GM21367 (cell line): ENCODE results near the gene KLK3.
"Not testable (repeated sequence)": the region's sequence is repeated elsewhere in the genome, so short reads cannot be mapped to it uniquely, and the experiment has no call there.

Experiments used
- ATAC-seq: cut with Tn5 transposase; IDR thresholded peaks from one replicate; pipeline ENCODE4 v1.9.1; 2021; ENCODE audit not compliant: unreplicated experiment

The KLK3 gene

DNA sequence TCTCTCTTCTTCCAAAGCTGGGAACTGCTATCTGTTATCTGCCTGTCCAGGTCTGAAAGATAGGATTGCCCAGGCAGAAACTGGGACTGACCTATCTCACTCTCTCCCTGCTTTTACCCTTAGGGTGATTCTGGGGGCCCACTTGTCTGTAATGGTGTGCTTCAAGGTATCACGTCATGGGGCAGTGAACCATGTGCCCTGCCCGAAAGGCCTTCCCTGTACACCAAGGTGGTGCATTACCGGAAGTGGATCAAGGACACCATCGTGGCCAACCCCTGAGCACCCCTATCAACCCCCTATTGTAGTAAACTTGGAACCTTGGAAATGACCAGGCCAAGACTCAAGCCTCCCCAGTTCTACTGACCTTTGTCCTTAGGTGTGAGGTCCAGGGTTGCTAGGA is 5.1 kb downstream of the KLK3 start:
- ATAC-seq, result no peak

GRCh38 chr19:50861010-50861409 is 6.3 kb downstream of the KLK3 start:
- no peak for ATAC-seq

- no peak for ATAC-seq
Observed at GRCh38 chr19:50861496-50862286, 7.0 kb downstream of the KLK3 start.

DNA sequence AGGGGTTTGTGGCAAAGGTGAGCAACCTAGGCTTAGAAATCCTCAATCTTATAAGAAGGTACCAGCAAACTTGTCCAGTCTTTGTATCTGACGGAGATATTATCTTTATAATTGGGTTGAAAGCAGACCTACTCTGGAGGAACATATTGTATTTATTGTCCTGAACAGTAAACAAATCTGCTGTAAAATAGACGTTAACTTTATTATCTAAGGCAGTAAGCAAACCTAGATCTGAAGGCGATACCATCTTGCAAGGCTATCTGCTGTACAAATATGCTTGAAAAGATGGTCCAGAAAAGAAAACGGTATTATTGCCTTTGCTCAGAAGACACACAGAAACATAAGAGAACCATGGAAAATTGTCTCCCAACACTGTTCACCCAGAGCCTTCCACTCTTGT is 14.8 kb downstream of the KLK3 start:
- no peak for ATAC-seq

- ATAC-seq, result no peak
Observed at GRCh38 chr19:50870417-50871089, 15.8 kb downstream of the KLK3 start.

DNA sequence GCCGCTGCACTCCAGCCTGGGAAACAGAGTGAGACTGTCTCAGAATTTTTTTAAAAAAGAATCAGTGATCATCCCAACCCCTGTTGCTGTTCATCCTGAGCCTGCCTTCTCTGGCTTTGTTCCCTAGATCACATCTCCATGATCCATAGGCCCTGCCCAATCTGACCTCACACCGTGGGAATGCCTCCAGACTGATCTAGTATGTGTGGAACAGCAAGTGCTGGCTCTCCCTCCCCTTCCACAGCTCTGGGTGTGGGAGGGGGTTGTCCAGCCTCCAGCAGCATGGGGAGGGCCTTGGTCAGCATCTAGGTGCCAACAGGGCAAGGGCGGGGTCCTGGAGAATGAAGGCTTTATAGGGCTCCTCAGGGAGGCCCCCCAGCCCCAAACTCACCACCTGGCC is 18.3 kb downstream of the KLK3 start, which contains the start of gene KLK2:
TSS of gene KLK2 (plus strand) at position 384 of the 400 bp plus-strand sequence. CDS start 35 bp downstream, outside the sequence.
- ATAC-seq, result no peak

DNA sequence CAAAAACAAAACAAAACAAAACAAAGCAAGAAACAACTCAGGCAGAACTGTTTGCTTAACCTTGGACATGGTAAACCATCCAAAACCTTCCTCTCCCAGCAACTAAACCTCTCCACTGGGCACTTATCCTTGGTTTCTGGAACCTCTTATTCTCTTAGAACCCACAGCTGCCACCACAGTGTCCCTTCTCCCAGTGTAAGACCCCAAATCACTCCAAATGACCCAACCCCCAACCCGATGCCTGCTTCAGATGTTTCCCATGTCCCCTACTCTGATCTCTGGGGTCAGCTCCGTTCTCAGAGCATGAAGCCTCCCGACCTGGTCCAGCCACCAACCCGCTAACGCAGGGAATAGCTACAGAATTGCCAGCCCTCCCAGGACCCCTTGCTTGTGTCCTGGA is 19.5 kb downstream of the KLK3 start:
- no peak for ATAC-seq

- no peak for ATAC-seq
Observed at GRCh38 chr19:50875795-50876422, 21.2 kb downstream of the KLK3 start.

GRCh38 chr19:50876456-50876855 is 21.7 kb downstream of the KLK3 start:
- no peak for ATAC-seq

DNA sequence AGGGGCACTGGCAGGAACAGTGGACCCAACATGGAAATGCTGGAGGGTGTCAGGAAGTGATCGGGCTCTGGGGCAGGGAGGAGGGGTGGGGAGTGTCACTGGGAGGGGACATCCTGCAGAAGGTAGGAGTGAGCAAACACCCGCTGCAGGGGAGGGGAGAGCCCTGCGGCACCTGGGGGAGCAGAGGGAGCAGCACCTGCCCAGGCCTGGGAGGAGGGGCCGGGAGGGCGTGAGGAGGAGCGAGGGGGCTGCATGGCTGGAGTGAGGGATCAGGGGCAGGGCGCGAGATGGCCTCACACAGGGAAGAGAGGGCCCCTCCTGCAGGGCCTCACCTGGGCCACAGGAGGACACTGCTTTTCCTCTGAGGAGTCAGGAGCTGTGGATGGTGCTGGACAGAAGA is 22.6 kb downstream of the KLK3 start:
- ATAC-seq, result no peak

DNA sequence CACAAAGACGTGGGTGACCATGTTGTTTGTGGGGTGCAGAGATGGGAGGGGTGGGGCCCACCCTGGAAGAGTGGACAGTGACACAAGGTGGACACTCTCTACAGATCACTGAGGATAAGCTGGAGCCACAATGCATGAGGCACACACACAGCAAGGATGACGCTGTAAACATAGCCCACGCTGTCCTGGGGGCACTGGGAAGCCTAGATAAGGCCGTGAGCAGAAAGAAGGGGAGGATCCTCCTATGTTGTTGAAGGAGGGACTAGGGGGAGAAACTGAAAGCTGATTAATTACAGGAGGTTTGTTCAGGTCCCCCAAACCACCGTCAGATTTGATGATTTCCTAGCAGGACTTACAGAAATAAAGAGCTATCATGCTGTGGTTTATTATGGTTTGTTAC is 24.1 kb downstream of the KLK3 start:
- ATAC-seq, result no peak

GRCh38 chr19:50880241-50880640 is 25.5 kb downstream of the KLK3 start:
- no peak for ATAC-seq

GRCh38 chr19:50882188-50882587 is 27.5 kb downstream of the KLK3 start:
- no peak for ATAC-seq

- no peak for ATAC-seq
Observed at GRCh38 chr19:50889638-50890037, 34.9 kb downstream of the KLK3 start.

GRCh38 chr19:50890422-50891252 is 35.9 kb downstream of the KLK3 start:
- ATAC-seq, result no peak

DNA sequence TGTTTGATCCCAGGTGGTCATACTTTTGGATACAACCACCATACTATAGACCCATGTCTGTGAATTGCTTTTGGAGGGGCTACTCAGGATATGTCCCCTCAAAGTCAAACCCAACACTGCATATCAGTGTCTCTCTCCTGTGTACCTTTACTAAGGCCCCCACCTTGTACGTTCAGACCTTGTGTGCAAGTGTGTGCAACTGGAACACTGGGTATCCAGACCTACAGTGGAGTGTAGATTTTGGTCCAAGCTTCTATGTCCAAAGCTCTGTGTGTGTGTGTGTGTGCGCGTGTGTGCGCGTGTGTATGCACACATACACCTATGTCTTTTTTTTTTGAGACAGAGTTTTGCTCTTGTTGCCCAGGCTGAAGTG is 36.5 kb downstream of the KLK3 start:
- ATAC-seq, result no peak

- ATAC-seq, result no peak
Observed at GRCh38 chr19:50893047-50893736, 38.5 kb downstream of the KLK3 start.

GRCh38 chr19:50894478-50895356 is 40.0 kb downstream of the KLK3 start:
- no peak for ATAC-seq

DNA sequence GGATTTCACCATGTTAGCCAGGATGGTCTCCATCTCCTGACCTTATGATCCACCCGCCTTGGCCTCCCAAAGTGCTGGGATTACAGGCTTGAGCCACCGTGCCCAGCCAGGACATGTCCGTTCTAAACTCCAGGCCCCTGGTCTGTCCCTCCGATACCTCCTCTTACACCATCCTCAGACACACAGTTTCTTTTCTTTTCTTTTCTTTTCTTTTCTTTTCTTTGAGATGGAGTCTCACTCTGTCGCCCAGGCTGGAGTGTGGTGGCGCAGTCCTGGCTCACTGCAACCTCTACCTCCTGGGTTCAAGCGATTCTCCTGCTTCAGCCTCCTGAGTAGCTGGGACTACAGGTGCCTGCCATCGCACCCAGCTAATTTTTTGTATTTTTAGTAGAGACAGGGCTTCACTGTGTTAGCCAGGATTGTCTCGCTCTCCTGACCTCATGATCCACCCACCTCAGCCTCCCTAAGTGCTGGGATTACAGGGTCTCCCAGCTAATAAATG is 41.4 kb downstream of the KLK3 start:
- not testable (repeated sequence) for ATAC-seq
